Prostate gland (tissue), 2 donors: Measurements from ENCODE around the gene ICAM3.

Source experiments
- CTCF ChIP-seq, 4 experiments: fragments of 200-600 bp in 2 of 4; fragments of 450-650 bp in 2 of 4; sonication (generic) in 2 of 4; IDR thresholded peaks; 1 replicate in 3 of 4; 2 replicates in 1 of 4; pipeline ENCODE4 v1.5.1; 2016 to 2019; ENCODE audit warnings: antibody characterized with exemption in 4 of 4, mild to moderate bottlenecking in 2 of 4, moderate library complexity in 2 of 4
- POLR2A ChIP-seq: fragments of 450-650 bp; IDR thresholded peaks from one replicate; pipeline ENCODE4 v1.6.1; 2016; ENCODE audit warnings: antibody characterized with exemption, mild to moderate bottlenecking

DNA sequence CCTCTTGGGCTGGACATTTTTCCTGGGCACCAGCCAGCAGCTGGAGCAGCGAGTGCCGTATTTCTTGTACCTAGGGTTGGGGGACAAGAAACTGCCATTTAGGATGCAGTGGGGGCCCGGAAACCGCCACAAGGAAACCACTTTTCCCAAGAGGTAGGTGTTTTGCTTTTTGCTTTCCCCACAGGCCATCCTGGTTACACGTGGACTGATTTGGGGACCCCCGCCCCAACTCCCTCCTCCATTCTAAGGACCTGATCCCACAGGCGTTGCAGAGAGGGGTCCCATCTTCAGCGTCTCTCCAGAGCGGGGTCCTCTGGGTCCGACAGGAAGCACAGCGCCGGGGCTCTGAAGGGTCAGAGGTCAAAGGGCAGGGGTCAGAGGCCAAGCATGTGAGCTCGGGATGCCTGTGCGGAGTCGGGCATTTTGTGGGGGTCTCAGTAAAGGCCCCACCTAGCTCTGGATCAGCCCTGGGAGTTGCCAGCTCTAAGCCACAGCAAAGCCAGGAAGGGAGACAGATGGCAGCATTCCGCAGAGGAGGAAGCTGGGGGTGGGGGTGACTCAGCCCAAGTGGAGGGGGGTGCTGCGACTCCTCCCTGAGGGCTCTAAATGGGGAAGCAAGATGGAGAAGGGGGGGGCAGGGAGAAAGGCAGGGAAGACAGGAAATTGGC is 34.2 kb downstream of the ICAM3 start:
- TF ChIP-seq CTCF (IDR thresholded peaks at IDR 0.05) (no peak), POLR2A (no peak)
